Kidney epithelial cell (primary cell): ENCODE measurements around the gene GNAI3. TPM values are rescaled to one million over a fixed set of nuclear protein-coding genes. Genes with fewer than 3 reads are reported as not detected.

Experiments used
- DNase-seq: peaks from one replicate; pipeline ENCODE4 v3.0.0-alpha.2; 2010; ENCODE audit warnings: low read depth
- H3K27me3 ChIP-seq: 2 replicates; pipeline ENCODE4 v1.6.0; 2011; ENCODE audit warnings: low read length; ENCODE audit not compliant: control insufficient read depth, insufficient read depth
- H3K36me3 ChIP-seq: 2 replicates; pipeline ENCODE4 v1.5.1; 2011; ENCODE audit warnings: low read length; ENCODE audit not compliant: control insufficient read depth, insufficient read depth
- H3K4me3 ChIP-seq: 2 replicates; pipeline ENCODE4 v1.5.1; 2011; ENCODE audit warnings: low read depth, mild to moderate bottlenecking, control low read depth, low read length
- CTCF ChIP-seq: IDR thresholded peaks from 2 replicates; pipeline ENCODE4 v1.5.1; 2011; ENCODE audit warnings: mild to moderate bottlenecking, moderate library complexity, low read length, control low read depth, inconsistent platforms; ENCODE audit not compliant: insufficient read depth, poor library complexity, severe bottlenecking
- total RNA-seq: library from RNA; depleted of rRNA; stranded (reverse); fragments of >200 nt; gene quantifications from 2 replicates; pipeline ENCODE4 v1.2.3, GENCODE V29; 2015

GNAI3 gene
- total RNA-seq, 1 donor from 2014 or later, result 11.9 TPM

- no peak for DNase-seq
- TF ChIP-seq CTCF, result no peak
- peaks cover 5% of the 10 kb centered on the region for H3K27me3 ChIP-seq
- no peaks in the 10 kb centered on the region for H3K36me3 ChIP-seq
- peak within 1 kb of the TSS; percentile 52 for H3K4me3 ChIP-seq
Observed at GRCh38 chr1:109509176-109510134, 39.0 kb upstream of the GNAI3 start, which contains the start of gene AMIGO1. AMIGO1 (minus strand) TSS chr1:109509727; CDS start chr1:109508912, 815 bp downstream.

DNA sequence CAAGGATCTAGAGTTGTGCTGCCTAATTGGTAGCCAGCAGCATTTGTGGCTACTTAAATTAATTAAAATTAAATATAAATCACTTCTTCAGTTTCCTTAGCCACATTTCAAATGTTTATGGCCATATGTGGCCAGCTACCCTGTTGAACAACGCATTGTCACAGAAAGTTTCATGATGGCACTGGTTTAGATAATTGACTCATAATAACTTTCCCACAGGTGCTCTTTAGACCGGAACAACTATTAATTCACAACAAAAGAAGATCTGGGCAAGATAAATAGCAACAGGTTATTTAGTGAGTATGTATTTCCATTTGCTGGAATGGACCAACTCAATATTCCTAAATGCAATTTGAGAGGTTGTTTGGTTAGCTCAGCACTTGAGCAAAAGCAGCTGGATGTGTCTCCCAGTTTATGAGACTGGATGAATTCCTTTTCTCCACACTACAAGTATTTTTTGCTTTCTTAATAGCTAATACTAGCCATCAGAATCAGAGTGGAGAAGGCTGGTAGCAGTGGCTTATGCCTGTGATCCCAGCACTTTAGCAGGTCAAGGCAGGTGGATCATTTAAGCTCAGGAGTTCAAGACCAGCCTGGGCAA lies 35.2 kb upstream of the GNAI3 start:
- Histone ChIP-seq H3K27me3 (peaks cover 5% of the 10 kb centered on the region), H3K4me3 (no peak overlapping the region), H3K36me3 (no peaks in the 10 kb centered on the region)
- DNase-seq, result no peak
- TF ChIP-seq CTCF, result no peak

GRCh38 chr1:109514846-109515245 lies 33.6 kb upstream of the GNAI3 start:
- no peaks in the 10 kb centered on the region for H3K36me3 ChIP-seq
- DNase-seq, result no peak
- H3K4me3 ChIP-seq, result no peak overlapping the region
- H3K27me3 ChIP-seq, result peaks cover 5% of the 10 kb centered on the region
- TF ChIP-seq CTCF, result no peak

DNA sequence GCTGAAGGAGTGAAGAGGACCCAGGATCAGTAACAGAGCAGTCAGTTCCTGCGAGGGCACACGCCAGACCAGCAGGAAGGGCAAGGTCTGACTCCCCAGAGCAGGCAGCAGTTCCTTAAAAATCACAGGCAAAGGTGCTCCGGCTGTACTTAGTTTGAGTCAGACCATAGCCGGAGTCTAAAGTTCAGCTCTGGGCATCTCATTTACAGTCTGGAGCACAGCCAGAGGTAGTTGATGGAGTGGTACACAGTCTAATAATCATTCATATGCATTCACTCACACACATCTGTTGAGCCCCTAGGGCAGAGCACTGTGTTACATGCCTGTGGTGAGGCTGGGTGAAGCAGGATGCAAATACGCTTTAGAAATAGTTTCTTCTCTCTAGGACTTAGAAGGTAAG lies 31.5 kb upstream of the GNAI3 start:
- H3K4me3 ChIP-seq, result no peak overlapping the region
- H3K36me3 ChIP-seq, result no peaks in the 10 kb centered on the region
- no peak for DNase-seq
- TF ChIP-seq CTCF, result no peak
- peaks cover 3% of the 10 kb centered on the region for H3K27me3 ChIP-seq

DNA sequence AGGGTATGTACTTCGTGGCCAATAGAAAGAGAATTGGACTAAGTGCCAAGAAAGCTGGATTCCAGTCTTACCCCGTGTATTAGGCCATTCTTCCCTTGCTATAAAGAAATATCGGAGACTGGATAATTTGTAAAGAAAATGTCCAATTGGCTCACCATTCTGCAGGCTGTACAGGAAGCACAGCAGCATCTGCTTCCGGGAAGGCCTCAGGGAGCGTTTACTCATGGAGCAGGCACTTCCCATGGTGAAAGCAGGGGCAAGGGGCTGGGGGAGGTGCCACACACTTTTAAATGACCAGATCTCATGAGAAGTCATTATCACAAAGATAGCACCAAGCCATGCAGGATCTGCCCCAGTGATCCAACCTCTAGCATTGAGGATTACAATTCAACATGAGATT lies 31.1 kb upstream of the GNAI3 start:
- no peak for DNase-seq
- Histone ChIP-seq H3K27me3 (peaks cover 7% of the 10 kb centered on the region), H3K36me3 (no peaks in the 10 kb centered on the region), H3K4me3 (no peak overlapping the region)
- no peak for TF ChIP-seq CTCF
